Activated CD8-positive, alpha-beta memory T cell treated with anti-CD3 and anti-CD28 coated beads for 4 hours (primary cell): ENCODE results near the gene FKBP5.
A peak's percentile ranks its signal among the peaks of the same experiment; 100 is the strongest.
"Not testable (repeated sequence)": the region's sequence is repeated elsewhere in the genome, so short reads cannot be mapped to it uniquely, and the experiment has no call there.

Experiments used
- DNase-seq, 2 donors: peaks; one replicate each; pipeline ENCODE4 v3.0.0-alpha.2; 2020; ENCODE audit warnings: low read depth in 2 of 2

Gene FKBP5

GRCh38 chr6:35688605-35689322 lies at the start of gene FKBP5:
Gene FKBP5, minus strand, starts transcription at chr6:35688915. Its CDS starts 46,091 bp downstream, at chr6:35642824.
- peak; percentile 79 for DNase-seq

GRCh38 chr6:35737413-35738211 lies 48.9 kb upstream of the FKBP5 start:
- no peak for DNase-seq

- DNase-seq, result no peak
These were observed 48.3 kb upstream of the FKBP5 start, which contains the start of gene ARMC12 for GRCh38 chr6:35736982-35737412. Gene ARMC12, plus strand, starts transcription at chr6:35737032. Its CDS starts 77 bp downstream, at chr6:35737109.

GRCh38 chr6:35736253-35736894 lies 47.7 kb upstream of the FKBP5 start:
- DNase-seq, result peak; percentile 69 to 78

- no peak for DNase-seq
These were observed 46.7 kb upstream of the FKBP5 start for GRCh38 chr6:35735452-35735851.

GRCh38 chr6:35734319-35734718 lies 45.6 kb upstream of the FKBP5 start:
- DNase-seq, result not testable (repeated sequence)

GRCh38 chr6:35733633-35734032 lies 44.9 kb upstream of the FKBP5 start:
- DNase-seq, result no peak

GRCh38 chr6:35731736-35732532 lies 43.2 kb upstream of the FKBP5 start:
- DNase-seq, result peak; percentile 86 to 89

- peak; percentile 85 to 90 for DNase-seq
These were observed 42.7 kb upstream of the FKBP5 start for GRCh38 chr6:35731414-35731735.

GRCh38 chr6:35730745-35731413 lies 42.2 kb upstream of the FKBP5 start:
- DNase-seq, result no peak

- no peak for DNase-seq
These were observed 41.0 kb upstream of the FKBP5 start for GRCh38 chr6:35729722-35730121.

- no peak for DNase-seq
These were observed 40.3 kb upstream of the FKBP5 start for GRCh38 chr6:35728683-35729678.

GRCh38 chr6:35727935-35728682 lies 39.4 kb upstream of the FKBP5 start:
- DNase-seq, result peak; percentile 68 to 83

GRCh38 chr6:35727231-35727934 lies 38.7 kb upstream of the FKBP5 start:
- DNase-seq, result no peak

- DNase-seq, result no peak
These were observed 37.2 kb upstream of the FKBP5 start for GRCh38 chr6:35725721-35726438.

- no peak for DNase-seq
These were observed 36.5 kb upstream of the FKBP5 start for GRCh38 chr6:35725081-35725708.

GRCh38 chr6:35724471-35724870 lies 35.8 kb upstream of the FKBP5 start:
- DNase-seq, result no peak
